Esophagus muscularis mucosa (tissue), 4 donors: ENCODE measurements around the gene REPS1. TPM values are rescaled to one million over a fixed set of nuclear protein-coding genes. Genes with fewer than 3 reads are reported as not detected.

ENCODE experiments used
- DNase-seq: peaks from one replicate; pipeline ENCODE4 v3.0.0-alpha.2; 2017; ENCODE audit errors: extremely low spot score
- H3K27ac ChIP-seq, 4 donors: fragments of 200-600 bp; sonication (generic); replicated peaks in 1 of 4; 1 replicate in 3 of 4; 2 replicates in 1 of 4; pipeline ENCODE4 v1.5.1; 2016 to 2019; ENCODE audit warnings: mild to moderate bottlenecking in 1 of 4
- H3K27me3 ChIP-seq, 4 donors: fragments of 200-600 bp; sonication (generic); one replicate each; pipeline versions ENCODE4 v1.5.1 to v1.6.0; 2016 to 2019
- H3K36me3 ChIP-seq, 4 donors: fragments of 200-600 bp; sonication (generic); one replicate each; pipeline ENCODE4 v1.5.1; 2016 to 2019
- H3K4me1 ChIP-seq, 4 donors: fragments of 200-600 bp; sonication (generic); one replicate each; pipeline ENCODE4 v1.5.1; 2016 to 2019
- H3K4me3 ChIP-seq, 4 donors: fragments of 200-600 bp; sonication (generic); 1 replicate in 2 of 4; 2 replicates in 2 of 4; pipeline ENCODE4 v1.5.1; 2016 to 2019; ENCODE audit warnings: mild to moderate bottlenecking in 4 of 4, moderate library complexity in 1 of 4
- H3K9me3 ChIP-seq, 4 donors: fragments of 200-600 bp; sonication (generic); 1 replicate in 3 of 4; 2 replicates in 1 of 4; pipeline ENCODE4 v1.5.1; 2016 to 2019
- CTCF ChIP-seq, 3 experiments: fragments of 200-600 bp in 2 of 3; fragments of 450-650 bp in 1 of 3; sonication (generic) in 2 of 3; IDR thresholded peaks; one replicate each; pipeline ENCODE4 v1.5.1; 2017 to 2019; ENCODE audit warnings: antibody characterized with exemption in 3 of 3, mild to moderate bottlenecking in 2 of 3, moderate library complexity in 1 of 3
- EP300 ChIP-seq: sonication (generic); formaldehyde crosslinking; IDR thresholded peaks from one replicate; pipeline ENCODE4 v1.6.1; 2017; ENCODE audit warnings: antibody characterized with exemption
- POLR2A ChIP-seq: fragments of 450-650 bp; IDR thresholded peaks from one replicate; pipeline ENCODE4 v1.6.1; 2017; ENCODE audit warnings: antibody characterized with exemption, moderate library complexity, mild to moderate bottlenecking, low read depth
- POLR2AphosphoS5 ChIP-seq, 2 donors: sonication (generic); formaldehyde crosslinking; IDR thresholded peaks; one replicate each; pipeline ENCODE4 v1.6.1; 2017; ENCODE audit warnings: antibody characterized with exemption in 2 of 2
- WGBS: methylation state at CpG from one replicate; pipeline ENCODE4 v1.1.5; 2018; 5-methylcytosine and 5-hydroxymethylcytosine counted together
- intact Hi-C: fragments of 100-400 bp; cut with DNase I; formaldehyde crosslinking; loops from one replicate; pipeline ENCODE4 v1.15.1; 2023
- total RNA-seq, 4 donors: library from RNA; depleted of rRNA; stranded (reverse); fragments of >200 nt; gene quantifications; one replicate each; pipeline versions ENCODE4 v1.1.0 to v1.2.1, GENCODE V29; 2016

REPS1 gene
- total RNA-seq, 4 donors from 2014 or later = 23.4 to 43.2 (median 30.1) TPM

- no peak for TF ChIP-seq CTCF (IDR thresholded peaks at IDR 0.05)
- no peak for TF ChIP-seq EP300
- TF ChIP-seq POLR2A = no peak
- no peak for TF ChIP-seq POLR2AphosphoS5 (IDR thresholded peaks at IDR 0.05)
- Histone ChIP-seq H3K4me1 (peaks cover 21 to 33% (median 31%) of the 10 kb centered on the region in 4 donors), H3K36me3 (no peaks in the 10 kb centered on the region), H3K27ac (no peak overlapping the region), H3K9me3 (no peaks in the 10 kb centered on the region), H3K27me3 (no peaks in the 10 kb centered on the region), H3K4me3 (no peak overlapping the region)
- intact Hi-C loops = no loop called here
- WGBS = 79% methylated on average over 1 of the region's 1 CpG
- no peak for DNase-seq
These were observed 34.6 kb downstream of the REPS1 start for GRCh38 chr6:138953451-138953850.

- no peaks in the 10 kb centered on the region for H3K27me3 ChIP-seq
- H3K27ac ChIP-seq = no peak overlapping the region
- H3K4me3 ChIP-seq = no peak overlapping the region
- TF ChIP-seq CTCF (IDR thresholded peaks at IDR 0.05) (peak in 1 of 3 experiments; percentile 25), POLR2AphosphoS5 (IDR thresholded peaks at IDR 0.05) (no peak), POLR2A (no peak), EP300 (no peak)
- peaks cover 0 to 22% (median 10%) of the 10 kb centered on the region in 4 donors for H3K36me3 ChIP-seq
- intact Hi-C loops = no loop called here
- peaks cover 8 to 34% (median 21%) of the 10 kb centered on the region in 4 donors for H3K4me1 ChIP-seq
- 69% methylated on average over 1 of the region's 1 CpG for WGBS
- DNase-seq = no peak
- H3K9me3 ChIP-seq = no peaks in the 10 kb centered on the region
These were observed 39.4 kb downstream of the REPS1 start for GRCh38 chr6:138948546-138949179.

DNA sequence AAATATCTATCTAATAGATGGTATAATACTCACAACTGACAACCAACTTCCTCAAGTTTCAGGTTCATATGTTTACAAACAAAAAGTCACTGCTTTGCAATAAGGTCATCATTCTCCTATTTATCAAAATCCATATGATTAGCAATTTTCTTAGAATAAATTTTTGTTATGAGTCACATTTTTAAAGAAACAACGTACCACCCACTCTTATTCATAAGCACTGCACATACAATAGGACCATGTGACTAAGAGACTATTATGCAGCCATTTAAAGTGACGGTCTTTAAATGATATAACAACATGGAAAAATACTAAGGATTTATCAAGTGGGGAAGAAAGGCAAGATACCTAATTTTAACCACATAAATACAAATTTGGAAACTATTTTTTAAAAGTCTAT is 40.0 kb downstream of the REPS1 start:
- H3K9me3 ChIP-seq = no peaks in the 10 kb centered on the region
- no peaks in the 10 kb centered on the region for H3K27me3 ChIP-seq
- H3K36me3 ChIP-seq = peaks cover 0 to 28% (median 13%) of the 10 kb centered on the region in 4 donors
- DNase-seq = no peak
- intact Hi-C loops = no loop called here
- 84% methylated on average over 2 of the region's 2 CpGs for WGBS
- peaks cover 8 to 34% (median 21%) of the 10 kb centered on the region in 4 donors for H3K4me1 ChIP-seq
- no peak for TF ChIP-seq POLR2A
- TF ChIP-seq EP300 = no peak
- TF ChIP-seq POLR2AphosphoS5 (IDR thresholded peaks at IDR 0.05) = no peak
- TF ChIP-seq CTCF (IDR thresholded peaks at IDR 0.05) = no peak
- no peak overlapping the region for H3K27ac ChIP-seq
- no peak overlapping the region for H3K4me3 ChIP-seq

DNA sequence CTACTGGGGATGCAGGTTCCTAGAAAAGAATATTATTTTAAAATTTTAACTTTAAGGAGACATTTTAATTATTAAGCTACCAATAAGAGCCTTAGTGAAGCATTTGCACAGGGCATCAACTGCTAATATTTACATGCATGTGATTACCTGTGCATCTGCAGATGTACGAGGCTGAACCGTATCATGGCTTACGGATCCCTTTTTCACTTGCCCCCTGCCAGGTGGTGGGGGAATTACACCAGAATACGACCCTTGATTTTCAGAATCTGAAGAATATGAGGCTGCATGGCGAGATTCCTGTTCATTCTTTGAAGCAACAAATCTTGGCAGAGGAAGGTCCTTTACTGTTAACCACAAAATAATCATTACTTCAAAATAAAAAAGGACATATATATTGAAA is 42.7 kb downstream of the REPS1 start:
- intact Hi-C loops = no loop called here
- Histone ChIP-seq H3K27me3 (no peaks in the 10 kb centered on the region), H3K4me1 (peaks cover 8 to 30% (median 21%) of the 10 kb centered on the region in 4 donors), H3K9me3 (no peaks in the 10 kb centered on the region), H3K27ac (no peak overlapping the region), H3K4me3 (no peak overlapping the region), H3K36me3 (peaks cover 0 to 54% (median 28%) of the 10 kb centered on the region in 4 donors)
- DNase-seq = no peak
- TF ChIP-seq POLR2AphosphoS5 (IDR thresholded peaks at IDR 0.05) = no peak
- TF ChIP-seq POLR2A = no peak
- no peak for TF ChIP-seq EP300
- TF ChIP-seq CTCF (IDR thresholded peaks at IDR 0.05) = no peak
- 94% methylated on average over 5 of the region's 5 CpGs for WGBS
